Suprapubic skin (tissue), 4 donors: ENCODE measurements around the gene LIPJ.

Experiments
- CTCF ChIP-seq, 2 donors: fragments of 200-600 bp in 1 of 2; fragments of 450-650 bp in 1 of 2; sonication (generic) in 1 of 2; IDR thresholded peaks; one replicate each; pipeline ENCODE4 v1.5.1; 2016 to 2019; ENCODE audit warnings: antibody characterized with exemption in 2 of 2, mild to moderate bottlenecking in 1 of 2, moderate library complexity in 1 of 2
- EP300 ChIP-seq: sonication (generic); formaldehyde crosslinking; IDR thresholded peaks from one replicate; pipeline ENCODE4 v1.6.1; 2017; ENCODE audit warnings: antibody characterized with exemption
- POLR2A ChIP-seq, 2 donors: fragments of 450-650 bp; IDR thresholded peaks; one replicate each; pipeline ENCODE4 v1.6.1; 2017; ENCODE audit warnings: antibody characterized with exemption in 2 of 2, mild to moderate bottlenecking in 2 of 2, moderate library complexity in 2 of 2
- POLR2AphosphoS5 ChIP-seq, 3 donors: sonication (generic); formaldehyde crosslinking; IDR thresholded peaks; one replicate each; pipeline ENCODE4 v1.6.1; 2017; ENCODE audit warnings: antibody characterized with exemption in 3 of 3

DNA sequence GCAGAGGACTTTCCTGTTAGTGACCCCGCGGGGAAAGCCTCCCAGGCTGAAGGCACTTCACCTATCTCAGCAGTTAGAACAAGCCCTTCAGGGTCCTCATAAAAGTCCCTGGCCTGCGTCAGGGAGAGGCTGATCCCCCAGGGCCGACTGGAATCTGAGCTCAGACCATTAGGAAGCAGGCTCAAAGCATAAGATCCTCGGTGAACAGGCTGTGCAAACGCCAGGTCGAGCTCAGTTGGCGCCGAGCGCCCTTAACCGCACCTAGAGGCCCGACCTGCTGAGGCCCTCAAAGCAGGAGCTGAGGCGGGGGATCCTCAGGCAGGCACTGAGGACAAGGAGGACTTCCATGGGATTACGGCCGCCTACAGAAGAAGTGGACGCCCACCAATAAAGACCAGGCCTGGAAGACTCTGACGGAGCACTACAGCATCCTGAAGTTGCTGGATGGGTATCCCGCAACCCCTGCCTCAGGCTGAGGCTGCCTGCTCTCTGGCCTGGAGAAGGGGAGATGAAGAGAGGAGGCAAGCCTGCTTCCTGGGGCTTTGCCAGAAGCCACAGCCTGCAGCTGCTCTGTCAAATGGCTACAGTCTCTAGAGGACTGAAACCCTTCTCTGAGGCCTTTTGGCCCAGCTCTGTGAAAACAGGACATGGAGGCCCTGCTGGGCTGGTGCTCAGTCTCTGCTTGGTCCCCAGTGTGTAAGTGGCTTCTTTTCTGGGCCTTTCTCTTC is 29.9 kb downstream of the LIPJ start:
- no peak for TF ChIP-seq CTCF (IDR thresholded peaks at IDR 0.05)
- TF ChIP-seq POLR2A (IDR thresholded peaks at IDR 0.05): no peak
- no peak for TF ChIP-seq POLR2AphosphoS5 (IDR thresholded peaks at IDR 0.05)
- TF ChIP-seq EP300: no peak
